H9 (cell line): ENCODE data around the gene FBLN1. TPM values are rescaled to one million over a fixed set of nuclear protein-coding genes. Genes with fewer than 3 reads are reported as not detected.

Source experiments
- DNase-seq: peaks from one replicate; pipeline ENCODE4 v3.0.0-alpha.2; 2017
- H2AFZ ChIP-seq: one replicate; pipeline ENCODE4 v1.6.1; 2013; ENCODE audit warnings: mild to moderate bottlenecking, low read length, control low read depth, moderate library complexity
- H2AK5ac ChIP-seq: 2 replicates; pipeline ENCODE4 v1.6.1; 2013; ENCODE audit warnings: low read length, control low read depth, mixed read lengths; ENCODE audit not compliant: insufficient read length
- H2BK120ac ChIP-seq: one replicate; pipeline ENCODE4 v1.6.1; 2013; ENCODE audit warnings: low read depth, mild to moderate bottlenecking, low read length, control low read depth, inconsistent platforms; ENCODE audit not compliant: poor library complexity, severe bottlenecking
- H2BK12ac ChIP-seq: 2 replicates; pipeline ENCODE4 v1.6.1; 2013; ENCODE audit warnings: low read length, control low read depth, mixed read lengths, low read depth; ENCODE audit not compliant: insufficient read length
- H2BK15ac ChIP-seq: 2 replicates; pipeline ENCODE4 v1.6.1; 2013; ENCODE audit warnings: low read depth, low read length, control low read depth
- H2BK20ac ChIP-seq: one replicate; pipeline ENCODE4 v1.6.1; 2013; ENCODE audit warnings: low read depth, mild to moderate bottlenecking, low read length, control low read depth, inconsistent platforms; ENCODE audit not compliant: poor library complexity, severe bottlenecking
- H2BK5ac ChIP-seq: 2 replicates; pipeline ENCODE4 v1.6.1; 2013; ENCODE audit warnings: low read length, control low read depth, mixed read lengths; ENCODE audit not compliant: insufficient read length
- H3K14ac ChIP-seq: 2 replicates; pipeline ENCODE4 v1.6.1; 2013; ENCODE audit warnings: low read length, control low read depth; ENCODE audit not compliant: insufficient read depth
- H3K18ac ChIP-seq: 2 replicates; pipeline ENCODE4 v1.6.1; 2013; ENCODE audit warnings: low read depth, mild to moderate bottlenecking, mixed read lengths, low read length, control low read depth; ENCODE audit not compliant: insufficient read length
- H3K23ac ChIP-seq: 2 replicates; pipeline ENCODE4 v1.6.1; 2013; ENCODE audit warnings: low read length, control low read depth, mixed read lengths, low read depth; ENCODE audit not compliant: insufficient read length
- H3K23me2 ChIP-seq: 2 replicates; pipeline ENCODE4 v1.6.1; 2013; ENCODE audit warnings: low read depth, mild to moderate bottlenecking, mixed read lengths, low read length, control low read depth; ENCODE audit not compliant: insufficient read length, poor library complexity, severe bottlenecking
- H3K27ac ChIP-seq: 2 replicates; pipeline ENCODE4 v1.5.1; 2013; ENCODE audit warnings: low read length, control low read depth, mixed read lengths, low read depth; ENCODE audit not compliant: insufficient read length
- H3K27me3 ChIP-seq: 2 replicates; pipeline ENCODE4 v1.6.1; 2013; ENCODE audit warnings: low read length, control low read depth, inconsistent platforms; ENCODE audit not compliant: insufficient read depth
- H3K4ac ChIP-seq: 2 replicates; pipeline ENCODE4 v1.6.1; 2013; ENCODE audit warnings: low read depth, mild to moderate bottlenecking, control low read depth, inconsistent platforms, low read length, moderate library complexity
- H3K4me1 ChIP-seq: 2 replicates; pipeline ENCODE4 v1.6.1; 2013; ENCODE audit warnings: low read length, control low read depth, inconsistent platforms; ENCODE audit not compliant: insufficient read depth
- H3K4me2 ChIP-seq: 2 replicates; pipeline ENCODE4 v1.6.1; 2013; ENCODE audit warnings: low read length, control low read depth, mixed read lengths; ENCODE audit not compliant: insufficient read length, insufficient read depth
- H3K56ac ChIP-seq: 2 replicates; pipeline ENCODE4 v1.6.1; 2013; ENCODE audit warnings: low read depth, mild to moderate bottlenecking, mixed read lengths, low read length, control low read depth; ENCODE audit not compliant: insufficient read length
- H3K79me1 ChIP-seq: 2 replicates; pipeline ENCODE4 v1.6.1; 2013; ENCODE audit warnings: low read depth, mild to moderate bottlenecking, moderate library complexity, low read length, control low read depth, inconsistent platforms; ENCODE audit not compliant: insufficient read depth, poor library complexity, severe bottlenecking
- H3K79me2 ChIP-seq: 2 replicates; pipeline ENCODE4 v1.6.1; 2013; ENCODE audit warnings: low read length, control low read depth, inconsistent platforms; ENCODE audit not compliant: insufficient read depth
- H3K9ac ChIP-seq: 2 replicates; pipeline ENCODE4 v1.6.1; 2013; ENCODE audit warnings: low read length, control low read depth, mixed read lengths; ENCODE audit not compliant: insufficient read length; ENCODE audit errors: extremely low read depth
- H3K9me3 ChIP-seq: one replicate; pipeline ENCODE4 v1.6.1; 2013; ENCODE audit warnings: low read depth, low read length, inconsistent platforms; ENCODE audit not compliant: control insufficient read depth
- H3T11ph ChIP-seq: one replicate; pipeline ENCODE4 v1.6.1; 2013; ENCODE audit warnings: mild to moderate bottlenecking, low read length, control low read depth, inconsistent platforms
- H4K20me1 ChIP-seq: one replicate; pipeline ENCODE4 v1.6.1; 2013; ENCODE audit not compliant: control insufficient read depth, insufficient read length, insufficient read depth
- H4K5ac ChIP-seq: 2 replicates; pipeline ENCODE4 v1.6.1; 2013; ENCODE audit warnings: low read depth, mild to moderate bottlenecking, mixed read lengths, low read length, control low read depth; ENCODE audit not compliant: insufficient read length
- H4K8ac ChIP-seq: replicated peaks from 2 replicates; pipeline ENCODE4 v1.6.1; 2013; ENCODE audit warnings: low read length, control low read depth, mixed read lengths, low read depth; ENCODE audit not compliant: insufficient read length
- H4K91ac ChIP-seq: 2 replicates; pipeline ENCODE4 v1.6.1; 2013; ENCODE audit warnings: low read depth, mild to moderate bottlenecking, moderate library complexity, mixed read lengths, low read length, control low read depth; ENCODE audit not compliant: insufficient read length
- H3K27ac Mint-ChIP-seq, 3 experiments: 2 replicates in 2 of 3; 3 replicates in 1 of 3; pipeline ENCODE4 v1.8.0; 2020 to 2021; ENCODE audit warnings: mixed read lengths in 3 of 3, mild to moderate bottlenecking in 1 of 3, moderate library complexity in 1 of 3
- H3K27me3 Mint-ChIP-seq: 2 replicates; pipeline ENCODE4 v1.8.0; 2021; ENCODE audit warnings: low read depth, mild to moderate bottlenecking, moderate library complexity, mixed read lengths
- H3K36me3 Mint-ChIP-seq, 3 experiments: 2 replicates in 2 of 3; 3 replicates in 1 of 3; pipeline ENCODE4 v1.8.0; 2020 to 2021; ENCODE audit warnings: low read depth in 3 of 3, mixed read lengths in 3 of 3; ENCODE audit not compliant: insufficient read depth in 1 of 3
- H3K4me1 Mint-ChIP-seq, 2 experiments: 2 replicates each; pipeline ENCODE4 v1.8.0; 2020; ENCODE audit warnings: mixed read lengths in 2 of 2
- H3K4me3 Mint-ChIP-seq, 2 experiments: 2 replicates in 1 of 2; 3 replicates in 1 of 2; pipeline ENCODE4 v1.8.0; 2020 to 2021; ENCODE audit warnings: mild to moderate bottlenecking in 2 of 2, mixed read lengths in 2 of 2, moderate library complexity in 1 of 2
- H3K9me3 Mint-ChIP-seq, 2 experiments: 2 replicates in 1 of 2; 3 replicates in 1 of 2; pipeline ENCODE4 v1.8.0; 2020; ENCODE audit warnings: mild to moderate bottlenecking in 2 of 2, mixed read lengths in 2 of 2, moderate library complexity in 1 of 2
- CTCF ChIP-seq: fragments of 200-600 bp; sonication (generic); conservative IDR thresholded peaks from 3 replicates; pipeline ENCODE4 v1.8.0; 2021; ENCODE audit warnings: antibody characterized with exemption, mild to moderate bottlenecking
- whole genome bisulfite sequencing: extraction: QIAGEN DNeasy Blood & Tissue Kit; methylation state at CpG from one replicate; pipeline ENCODE4 v1.1.7; 2013; ENCODE audit warnings: missing lambda C conversion rate, low lambda C conversion rate, mixed read lengths; ENCODE audit not compliant: insufficient read length; ENCODE audit errors: extremely low coverage; 5-methylcytosine and 5-hydroxymethylcytosine counted together
- total RNA-seq: library from RNA; stranded (reverse); gene quantifications from 2 replicates; pipeline ENCODE4 v1.2.1, GENCODE V29; 2021

The FBLN1 gene
- total RNA-seq, 1 experiment from 2014 or later, result 140 TPM

- no peak for DNase-seq
- Histone ChIP-seq H2BK15ac (no peak overlapping the region), H3K27me3 (no peaks in the 10 kb centered on the region), H3K23me2 (no peaks in the 10 kb centered on the region), H3K14ac (no peak overlapping the region), H2AFZ (no peak overlapping the region), H4K20me1 (no peaks in the 10 kb centered on the region), H2BK20ac (no peak overlapping the region), H3K56ac (no peak overlapping the region), H3K9ac (no peak overlapping the region), H4K5ac (no peak overlapping the region), H4K8ac (no peak overlapping the region), H2AK5ac (no peak overlapping the region), H3K4ac (no peak overlapping the region), H3K79me1 (no peaks in the 10 kb centered on the region), H2BK5ac (no peak overlapping the region), H3K79me2 (no peaks in the 10 kb centered on the region), H2BK12ac (no peak overlapping the region), H4K91ac (no peak overlapping the region), H3K23ac (no peak overlapping the region), H3K4me2 (no peak overlapping the region), H3K4me1 (peaks cover 4% of the 10 kb centered on the region; the same call in 1 of the 2 replicates), H3K18ac (no peak overlapping the region), H3K9me3 (no peaks in the 10 kb centered on the region), H3T11ph (no peak overlapping the region), H3K27ac (no peak overlapping the region), H2BK120ac (no peak overlapping the region)
- H3K9me3 Mint-ChIP-seq, result peaks cover 3 to 4% of the 10 kb centered on the region in 2 experiments; a peak in 4 of 5 replicates
- no CpG with 5 or more reads among the region's 11 CpGs for WGBS
- no peak for TF ChIP-seq CTCF
- H3K36me3 Mint-ChIP-seq, result peaks cover 0 to 5% (median 4%) of the 10 kb centered on the region in 3 experiments; a peak in 3 of 7 replicates
- peaks cover 4% of the 10 kb centered on the region; the same call in 1 of the 2 replicates for H3K27me3 Mint-ChIP-seq
- H3K4me3 Mint-ChIP-seq, result no peak overlapping the region
- H3K4me1 Mint-ChIP-seq, result peaks cover 40 to 41% of the 10 kb centered on the region in 2 experiments
- H3K27ac Mint-ChIP-seq, result no peak overlapping the region
Observed at GRCh38 chr22:45470871-45471270, 31.8 kb upstream of the FBLN1 start.
